ENCODE results near the gene MFN2. TPM values are rescaled to one million over a fixed set of nuclear protein-coding genes. Genes with fewer than 3 reads are reported as not detected.

Gene MFN2
- total and polyA plus RNA-seq, 9 of the 15 experiments (the other 6 are each of a cell fraction or from before 2014, with no cell fraction given), result 10.5 to 158 (median 87.1) TPM

DNA sequence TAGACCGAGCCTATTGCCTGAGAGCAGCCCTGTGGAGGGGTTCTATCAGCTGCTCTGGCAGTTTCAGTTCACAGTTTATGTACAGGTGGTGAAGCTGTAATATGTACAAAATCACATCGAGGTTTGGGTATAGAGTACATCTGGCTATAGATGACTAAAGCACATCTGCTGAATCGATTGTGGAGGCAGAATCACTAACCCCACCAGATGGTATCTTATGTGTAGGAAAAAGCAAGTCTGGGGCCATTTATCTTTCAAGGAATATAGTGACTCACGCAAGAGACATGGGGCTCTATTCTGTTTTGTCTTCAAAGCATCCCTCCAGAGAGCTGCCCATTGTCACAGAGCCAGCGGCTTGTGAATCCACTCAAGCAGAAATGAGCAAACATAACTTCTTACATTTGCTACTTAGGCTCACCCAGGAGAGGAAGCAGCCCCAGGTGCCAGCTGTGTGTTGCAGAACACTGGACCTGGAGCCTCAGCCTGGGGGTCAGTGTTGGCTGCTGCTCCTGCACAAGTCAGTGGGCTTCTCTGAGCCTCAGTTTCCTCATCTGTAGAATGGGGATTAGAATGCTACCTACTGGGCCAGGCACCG, 60.3 kb downstream of the MFN2 start (continued):
- TF ChIP-seq, protein P1, sequence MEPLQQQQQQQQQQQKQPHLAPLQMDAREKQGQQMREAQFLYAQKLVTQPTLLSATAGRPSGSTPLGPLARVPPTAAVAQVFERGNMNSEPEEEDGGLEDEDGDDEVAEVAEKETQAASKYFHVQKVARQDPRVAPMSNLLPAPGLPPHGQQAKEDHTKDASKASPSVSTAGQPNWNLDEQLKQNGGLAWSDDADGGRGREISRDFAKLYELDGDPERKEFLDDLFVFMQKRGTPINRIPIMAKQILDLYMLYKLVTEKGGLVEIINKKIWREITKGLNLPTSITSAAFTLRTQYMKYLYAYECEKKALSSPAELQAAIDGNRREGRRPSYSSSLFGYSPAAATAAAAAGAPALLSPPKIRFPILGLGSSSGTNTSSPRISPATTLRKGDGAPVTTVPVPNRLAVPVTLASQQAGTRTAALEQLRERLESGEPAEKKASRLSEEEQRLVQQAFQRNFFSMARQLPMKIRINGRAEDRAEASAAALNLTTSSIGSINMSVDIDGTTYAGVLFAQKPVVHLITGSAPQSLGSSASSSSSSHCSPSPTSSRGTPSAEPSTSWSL (CRISPR knock-in tag; IDR thresholded peaks at IDR 0.05; ENCODE audit: borderline replicate concordance), result no peak
- TF ChIP-seq NCOR1 (IDR thresholded peaks at IDR 0.05) (peak; percentile 70), NFE2 (IDR thresholded peaks at IDR 0.05; ENCODE audit: low read depth) (peak; percentile 16; the same call in 1 of the 2 replicates), FOSL1 (tag; conservative IDR thresholded peaks at IDR 0.05) (peak; percentile 94), MYNN (IDR thresholded peaks at IDR 0.05) (no peak), MYNN (CRISPR knock-in tag; IDR thresholded peaks at IDR 0.05) (no peak), NONO (IDR thresholded peaks at IDR 0.05; ENCODE audit: low read depth in 2 of 2, low read length in 1 of 2) (no peak), NBN (IDR thresholded peaks at IDR 0.05; ENCODE audit: low read depth) (no peak), KDM1A (IDR thresholded peaks at IDR 0.05) (peak; percentile 71 to 85), MAFK (IDR thresholded peaks at IDR 0.05; ENCODE audit: low read length) (no peak), HOXB6 (CRISPR knock-in tag; IDR thresholded peaks at IDR 0.05; ENCODE audit: borderline replicate concordance) (no peak), MBD2 (IDR thresholded peaks at IDR 0.05; ENCODE audit: borderline replicate concordance, low read depth) (0 out of 2 replicates have a peak, but pooled peaks have one; percentile 30), SP2 (IDR thresholded peaks at IDR 0.05; ENCODE audit: extremely low read depth, low read depth, low read length, poor library complexity, severe bottlenecking) (no peak), LEF1 (IDR thresholded peaks at IDR 0.05) (peak; percentile 32; the same call in 1 of the 2 replicates), SNIP1 (IDR thresholded peaks at IDR 0.05; ENCODE audit: low read depth) (no peak), NFIC (IDR thresholded peaks at IDR 0.05) (peak; percentile 42; the same call in 1 of the 2 replicates), YBX1 (IDR thresholded peaks at IDR 0.05) (no peak), BCOR (IDR thresholded peaks at IDR 0.05) (peak; percentile 94), FOS (IDR thresholded peaks at IDR 0.05; ENCODE audit: extremely low read depth, insufficient read length) (peak; percentile 64), PML (IDR thresholded peaks at IDR 0.05; ENCODE audit: low read length) (0 out of 2 replicates have a peak, but pooled peaks have one; percentile 36), TSC22D4 (tag; IDR thresholded peaks at IDR 0.05) (no peak)
- TF ChIP-seq, protein P2, sequence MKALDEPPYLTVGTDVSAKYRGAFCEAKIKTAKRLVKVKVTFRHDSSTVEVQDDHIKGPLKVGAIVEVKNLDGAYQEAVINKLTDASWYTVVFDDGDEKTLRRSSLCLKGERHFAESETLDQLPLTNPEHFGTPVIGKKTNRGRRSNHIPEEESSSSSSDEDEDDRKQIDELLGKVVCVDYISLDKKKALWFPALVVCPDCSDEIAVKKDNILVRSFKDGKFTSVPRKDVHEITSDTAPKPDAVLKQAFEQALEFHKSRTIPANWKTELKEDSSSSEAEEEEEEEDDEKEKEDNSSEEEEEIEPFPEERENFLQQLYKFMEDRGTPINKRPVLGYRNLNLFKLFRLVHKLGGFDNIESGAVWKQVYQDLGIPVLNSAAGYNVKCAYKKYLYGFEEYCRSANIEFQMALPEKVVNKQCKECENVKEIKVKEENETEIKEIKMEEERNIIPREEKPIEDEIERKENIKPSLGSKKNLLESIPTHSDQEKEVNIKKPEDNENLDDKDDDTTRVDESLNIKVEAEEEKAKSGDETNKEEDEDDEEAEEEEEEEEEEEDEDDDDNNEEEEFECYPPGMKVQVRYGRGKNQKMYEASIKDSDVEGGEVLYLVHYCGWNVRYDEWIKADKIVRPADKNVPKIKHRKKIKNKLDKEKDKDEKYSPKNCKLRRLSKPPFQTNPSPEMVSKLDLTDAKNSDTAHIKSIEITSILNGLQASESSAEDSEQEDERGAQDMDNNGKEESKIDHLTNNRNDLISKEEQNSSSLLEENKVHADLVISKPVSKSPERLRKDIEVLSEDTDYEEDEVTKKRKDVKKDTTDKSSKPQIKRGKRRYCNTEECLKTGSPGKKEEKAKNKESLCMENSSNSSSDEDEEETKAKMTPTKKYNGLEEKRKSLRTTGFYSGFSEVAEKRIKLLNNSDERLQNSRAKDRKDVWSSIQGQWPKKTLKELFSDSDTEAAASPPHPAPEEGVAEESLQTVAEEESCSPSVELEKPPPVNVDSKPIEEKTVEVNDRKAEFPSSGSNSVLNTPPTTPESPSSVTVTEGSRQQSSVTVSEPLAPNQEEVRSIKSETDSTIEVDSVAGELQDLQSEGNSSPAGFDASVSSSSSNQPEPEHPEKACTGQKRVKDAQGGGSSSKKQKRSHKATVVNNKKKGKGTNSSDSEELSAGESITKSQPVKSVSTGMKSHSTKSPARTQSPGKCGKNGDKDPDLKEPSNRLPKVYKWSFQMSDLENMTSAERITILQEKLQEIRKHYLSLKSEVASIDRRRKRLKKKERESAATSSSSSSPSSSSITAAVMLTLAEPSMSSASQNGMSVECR (CRISPR knock-in tag; IDR thresholded peaks at IDR 0.05), result 0 out of 2 replicates have a peak, but pooled peaks have one; percentile 41
- TF ChIP-seq, protein P3, sequence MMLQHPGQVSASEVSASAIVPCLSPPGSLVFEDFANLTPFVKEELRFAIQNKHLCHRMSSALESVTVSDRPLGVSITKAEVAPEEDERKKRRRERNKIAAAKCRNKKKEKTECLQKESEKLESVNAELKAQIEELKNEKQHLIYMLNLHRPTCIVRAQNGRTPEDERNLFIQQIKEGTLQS (IDR thresholded peaks at IDR 0.05), result peak; percentile 77
- TF ChIP-seq, protein P3 (CRISPR knock-in tag; conservative IDR thresholded peaks at IDR 0.05), result no peak
